Activated T-cell treated with anti-CD3 and anti-CD28 coated beads, Interleukin-2, amount 50 U/mL, for 4 hours (primary cell): ENCODE results near the gene BPNT1. TPM values are rescaled to one million over a fixed set of nuclear protein-coding genes. Genes with fewer than 3 reads are reported as not detected.
A peak's percentile ranks its signal among the peaks of the same experiment; 100 is the strongest.
"Not testable (repeated sequence)": the region's sequence is repeated elsewhere in the genome, so short reads cannot be mapped to it uniquely, and the experiment has no call there.

Source experiments
- ATAC-seq, 2 donors: fragments of 200-7000 bp; cut with Tn5 transposase; one replicate each; pipeline ENCODE4 v1.10.0; 2021
- DNase-seq: peaks from one replicate; pipeline ENCODE4 v3.0.0-alpha.2; 2020
- H3K27me3 Mint-ChIP-seq: one replicate; pipeline ENCODE4 v1.8.0; 2021; ENCODE audit warnings: low read depth, mixed read lengths
- H3K36me3 Mint-ChIP-seq: one replicate; pipeline ENCODE4 v1.8.0; 2022; ENCODE audit warnings: mixed read lengths; ENCODE audit not compliant: insufficient read depth
- H3K4me1 Mint-ChIP-seq: one replicate; pipeline ENCODE4 v1.8.0; 2021; ENCODE audit warnings: low read depth, mixed read lengths
- H3K4me3 Mint-ChIP-seq: one replicate; pipeline ENCODE4 v1.8.0; 2021; ENCODE audit warnings: mild to moderate bottlenecking, moderate library complexity, mixed read lengths
- H3K9me3 Mint-ChIP-seq: one replicate; pipeline ENCODE4 v1.8.0; 2021; ENCODE audit warnings: mixed read lengths
- total RNA-seq, 3 donors: library from RNA; stranded (reverse); gene quantifications; one replicate each; pipeline ENCODE4 v1.2.1, GENCODE V29; 2021

The BPNT1 gene
- total RNA-seq, 3 donors from 2014 or later, result 25.5 to 29.4 (median 28.2) TPM

DNA sequence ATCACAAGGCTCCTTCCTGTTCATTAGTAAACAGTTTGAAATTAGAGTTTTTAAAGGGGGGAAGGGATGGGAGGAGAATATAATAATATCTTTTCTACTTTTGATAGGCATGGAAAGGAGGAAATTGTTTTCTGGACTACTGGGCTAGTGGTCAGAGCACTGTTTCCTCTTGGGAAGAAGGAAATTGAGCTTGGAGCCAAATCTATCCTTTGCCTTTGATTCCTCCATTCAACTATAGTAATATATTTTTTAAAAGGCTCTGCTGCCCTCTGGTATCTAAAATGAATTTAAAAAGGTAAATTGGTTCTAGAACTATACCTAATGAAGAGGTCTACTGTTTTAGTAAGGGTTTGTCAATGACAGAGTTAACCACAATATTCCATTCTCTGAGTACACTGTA lies 10.2 kb upstream of the BPNT1 start:
- H3K27me3 Mint-ChIP-seq, result no peaks in the 10 kb centered on the region

DNA sequence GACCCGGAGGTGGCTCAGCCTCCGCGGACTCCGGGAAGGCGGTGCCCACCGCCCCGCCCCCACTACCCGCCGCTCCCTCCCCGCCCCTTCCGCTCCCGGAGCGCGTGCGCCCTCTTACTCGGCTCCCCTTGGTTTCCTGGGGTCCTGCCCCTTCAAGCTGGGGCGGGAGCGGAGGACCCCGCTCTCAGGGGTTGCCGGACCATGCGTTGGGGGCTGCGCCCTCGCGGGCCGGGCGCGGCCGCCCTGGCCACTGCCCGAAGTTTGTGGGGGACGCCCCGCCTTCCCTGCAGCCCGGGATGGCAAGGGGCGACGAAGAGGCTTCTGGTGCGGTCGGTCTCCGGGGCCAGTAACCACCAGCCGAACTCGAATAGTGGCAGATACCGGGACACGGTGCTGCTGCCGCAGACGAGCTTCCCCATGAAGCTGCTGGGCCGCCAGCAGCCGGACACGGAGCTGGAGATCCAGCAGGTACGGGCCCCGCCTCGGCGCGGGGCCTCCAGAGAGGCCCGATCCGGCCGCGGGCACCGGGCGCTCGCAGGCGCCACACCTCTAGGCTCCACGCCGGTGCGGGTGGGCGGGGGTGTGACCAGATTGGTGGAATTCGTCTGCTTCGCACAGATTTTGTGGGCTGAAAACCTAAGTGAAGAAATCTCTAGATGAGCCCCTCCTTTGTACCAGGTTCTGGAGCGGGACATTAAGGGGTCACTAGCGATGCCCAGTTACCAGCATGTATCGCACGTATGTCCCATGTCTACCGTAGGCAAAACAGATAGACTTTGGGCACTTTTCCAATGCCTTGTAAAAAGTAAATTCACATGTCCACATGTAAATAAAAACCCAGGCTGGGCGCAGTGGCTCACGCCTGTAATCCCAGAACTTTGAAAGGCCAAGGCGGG lies 4.7 kb upstream of the BPNT1 start, which contains the start of gene IARS2:
Gene IARS2 (plus strand): TSS at position 117 of the 896 bp plus-strand sequence. CDS start 85 bp downstream, at position 202.
- Mint-ChIP-seq H3K9me3 (no peaks in the 10 kb centered on the region), H3K4me1 (peaks cover 39% of the 10 kb centered on the region), H3K36me3 (peaks cover 13% of the 10 kb centered on the region), H3K27me3 (no peaks in the 10 kb centered on the region), H3K4me3 (peak within 1 kb of the TSS; percentile 79)
- peak; percentile 91 for DNase-seq
- ATAC-seq, result peak; percentile 83 to 87

More for the DNA sequence above, 10.2 kb upstream of the BPNT1 start:
- ATAC-seq (no peak), DNase-seq (no peak)
- no peak overlapping the region for H3K4me3 Mint-ChIP-seq
- peaks cover 26% of the 10 kb centered on the region for H3K36me3 Mint-ChIP-seq
- H3K4me1 Mint-ChIP-seq, result peaks cover 23% of the 10 kb centered on the region
- H3K9me3 Mint-ChIP-seq, result no peaks in the 10 kb centered on the region

DNA sequence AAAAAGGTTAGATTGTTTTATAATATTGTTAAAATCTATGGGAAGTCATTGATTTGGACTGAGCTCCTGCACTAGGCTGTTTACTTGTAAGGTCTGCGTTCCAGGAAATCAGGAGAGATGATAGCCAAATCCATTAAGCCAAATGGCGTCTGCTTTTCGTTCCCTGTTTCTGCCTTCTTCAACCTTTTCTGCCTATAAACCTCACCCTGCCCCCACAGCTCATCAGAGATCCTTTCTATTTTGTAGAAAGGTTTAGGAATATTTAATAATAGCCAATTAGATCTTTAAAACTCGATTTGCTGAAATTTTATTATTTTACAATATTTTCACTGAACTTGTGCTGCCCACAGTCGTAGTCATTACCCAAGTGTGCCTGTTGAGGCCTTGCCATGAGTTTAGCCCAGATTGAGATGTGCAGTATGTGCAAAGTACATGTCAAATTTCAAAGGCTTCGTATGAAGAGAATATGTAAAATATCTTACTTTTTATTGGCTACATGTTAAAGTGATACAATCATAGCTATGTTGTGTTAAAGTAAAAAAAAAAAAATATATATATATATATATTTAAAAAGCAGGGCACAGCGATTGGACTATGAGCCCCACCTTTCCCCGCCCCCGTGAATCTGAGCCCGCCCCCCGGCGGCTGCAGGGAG lies 3.9 kb upstream of the BPNT1 start:
- DNase-seq (no peak), ATAC-seq (no peak)
- Mint-ChIP-seq H3K36me3 (peaks cover 12% of the 10 kb centered on the region), H3K27me3 (no peaks in the 10 kb centered on the region), H3K4me3 (peak overlapping the region; percentile 24), H3K4me1 (peaks cover 42% of the 10 kb centered on the region), H3K9me3 (no peaks in the 10 kb centered on the region)

DNA sequence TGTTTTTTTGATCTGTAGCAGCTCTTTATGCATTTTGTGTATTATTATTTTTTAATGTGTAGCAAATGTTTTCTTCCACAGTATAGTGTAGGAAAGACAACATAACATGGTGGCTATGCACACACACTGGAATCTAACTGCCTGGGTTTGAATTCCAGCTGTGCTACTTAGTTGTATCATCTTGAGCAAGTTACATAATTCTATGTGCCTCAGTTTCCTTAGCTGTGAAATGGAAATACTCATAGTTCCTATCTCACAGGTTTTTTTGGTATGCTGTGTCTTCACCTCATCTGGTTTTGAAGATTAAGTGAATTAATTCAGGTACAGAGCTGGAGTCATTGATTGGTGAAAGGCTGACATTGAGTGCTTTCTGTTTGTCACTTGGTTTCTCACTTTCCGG lies 3.1 kb upstream of the BPNT1 start:
- H3K4me3 Mint-ChIP-seq, result no peak overlapping the region
- peaks cover 7% of the 10 kb centered on the region for H3K36me3 Mint-ChIP-seq
- no peaks in the 10 kb centered on the region for H3K9me3 Mint-ChIP-seq
- ATAC-seq (no peak), DNase-seq (no peak)
- H3K4me1 Mint-ChIP-seq, result peaks cover 38% of the 10 kb centered on the region
- no peaks in the 10 kb centered on the region for H3K27me3 Mint-ChIP-seq

DNA sequence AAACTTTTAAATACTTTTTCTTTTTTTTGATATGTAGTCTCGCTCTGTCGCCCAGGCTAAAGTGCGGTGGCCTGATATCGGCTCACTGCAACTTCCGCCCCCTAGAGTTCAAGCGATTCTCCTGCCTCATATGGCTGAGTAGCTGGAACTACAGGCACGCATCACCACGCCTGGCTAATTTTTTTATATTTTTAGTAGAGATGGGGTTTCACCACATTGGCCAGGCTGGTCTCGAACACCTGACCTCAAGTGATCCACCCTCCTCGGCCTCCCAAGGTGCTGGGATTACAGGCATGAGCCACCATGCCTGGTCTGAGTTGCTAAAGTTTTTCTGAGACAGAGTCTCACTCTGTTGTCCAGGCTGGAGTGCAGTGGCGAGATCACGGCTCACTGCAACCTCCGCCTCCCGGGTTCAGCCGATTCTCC lies 3.3 kb downstream of the BPNT1 start:
- H3K4me3 Mint-ChIP-seq, H3K36me3 Mint-ChIP-seq, H3K27me3 Mint-ChIP-seq, DNase-seq, ATAC-seq, H3K9me3 Mint-ChIP-seq: not testable (repeated sequence)
- peaks cover 18% of the 10 kb centered on the region for H3K4me1 Mint-ChIP-seq

DNA sequence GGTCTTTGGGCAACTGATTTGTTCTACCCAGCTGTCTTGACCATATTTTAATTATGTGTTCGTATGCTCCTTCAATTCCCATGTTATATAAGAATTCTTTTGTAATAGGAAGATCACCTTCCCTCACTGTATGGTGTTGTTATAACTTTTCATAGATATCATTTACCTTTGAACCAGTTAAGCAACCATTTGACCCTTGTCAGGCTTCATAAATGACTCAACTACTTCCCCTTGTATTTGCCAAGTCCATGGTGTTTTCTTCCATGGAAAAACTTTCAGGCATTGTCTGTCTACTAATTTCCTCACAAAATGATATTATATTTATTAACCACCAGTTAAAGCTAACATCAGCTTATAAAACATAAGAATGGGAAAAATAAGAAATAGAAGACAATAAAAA lies 5.1 kb downstream of the BPNT1 start:
- Mint-ChIP-seq H3K4me1 (peaks cover 11% of the 10 kb centered on the region), H3K36me3 (peaks cover 7% of the 10 kb centered on the region), H3K27me3 (no peaks in the 10 kb centered on the region), H3K4me3 (no peak overlapping the region), H3K9me3 (no peaks in the 10 kb centered on the region)
- DNase-seq (no peak), ATAC-seq (no peak)

DNA sequence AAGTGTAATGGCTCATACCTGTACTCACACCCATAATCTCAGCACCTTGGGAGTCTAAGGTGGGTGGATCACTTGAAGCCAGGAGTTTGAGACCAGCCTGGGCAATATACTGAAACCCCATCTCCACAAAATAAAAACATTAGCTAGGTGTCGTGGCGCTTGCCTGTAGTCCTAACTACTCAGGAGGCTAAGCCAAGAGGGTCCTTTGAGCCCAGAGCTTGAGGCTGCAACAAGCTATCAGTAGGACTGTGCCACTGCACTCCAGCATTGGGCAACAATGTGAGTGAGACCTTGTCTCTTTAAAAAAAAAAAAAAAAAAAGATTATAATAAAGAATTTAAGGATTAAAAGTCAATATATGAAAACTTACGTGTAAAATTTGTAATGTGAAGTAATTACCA lies 11.7 kb downstream of the BPNT1 start:
- no peaks in the 10 kb centered on the region for H3K27me3 Mint-ChIP-seq
- DNase-seq, result no peak
- H3K36me3 Mint-ChIP-seq, result peaks cover 18% of the 10 kb centered on the region

DNA sequence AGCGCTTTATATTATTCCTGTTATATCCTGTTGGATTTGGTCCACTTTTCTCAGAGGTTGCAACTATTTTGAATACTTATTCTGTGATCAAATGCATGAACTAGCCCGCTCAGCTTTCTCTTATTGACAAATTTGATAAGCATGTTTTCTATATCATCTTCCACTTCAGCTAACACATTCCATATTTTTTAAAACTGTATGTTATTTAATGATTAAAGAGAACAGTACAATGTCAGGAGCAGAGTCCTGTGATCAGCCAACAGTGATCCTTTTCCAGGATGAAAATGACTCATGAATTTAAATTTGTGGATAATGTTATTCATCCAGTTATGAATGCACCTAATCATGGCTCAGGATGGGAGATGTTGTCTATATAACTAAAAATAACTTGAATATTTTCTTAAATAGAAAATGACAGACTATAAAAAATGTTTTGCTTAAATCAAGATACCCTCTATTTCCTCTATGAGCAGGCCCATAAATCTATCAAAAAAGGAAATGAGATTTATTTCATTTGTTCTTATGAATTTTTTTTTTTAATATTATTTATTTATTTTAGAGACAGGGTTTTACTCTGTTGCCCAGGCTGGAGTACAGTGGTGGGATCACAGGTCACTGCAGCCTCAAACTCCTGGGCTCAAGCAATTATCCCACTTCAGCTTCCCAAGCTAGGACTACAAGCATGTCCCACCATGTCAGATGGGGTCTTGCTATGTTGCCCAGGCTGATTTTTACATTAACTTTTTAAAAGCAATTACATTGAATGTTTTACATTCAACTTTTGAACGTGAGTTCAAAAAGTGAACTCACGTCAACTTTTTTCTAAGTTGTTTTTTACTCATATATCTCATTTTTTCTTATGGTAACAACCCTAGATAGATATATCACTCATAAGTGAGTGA lies 12.5 kb downstream of the BPNT1 start:
- no peaks in the 10 kb centered on the region for H3K9me3 Mint-ChIP-seq
- ATAC-seq, result no peak
- no peak overlapping the region for H3K4me3 Mint-ChIP-seq
- peaks cover 22% of the 10 kb centered on the region for H3K36me3 Mint-ChIP-seq
- H3K4me1 Mint-ChIP-seq, result no peaks in the 10 kb centered on the region
- H3K27me3 Mint-ChIP-seq, result no peaks in the 10 kb centered on the region
- DNase-seq, result no peak

More for the DNA sequence above, 11.7 kb downstream of the BPNT1 start:
- no peaks in the 10 kb centered on the region for H3K4me1 Mint-ChIP-seq
- no peak overlapping the region for H3K4me3 Mint-ChIP-seq
- H3K9me3 Mint-ChIP-seq, result no peaks in the 10 kb centered on the region
- no peak for ATAC-seq

DNA sequence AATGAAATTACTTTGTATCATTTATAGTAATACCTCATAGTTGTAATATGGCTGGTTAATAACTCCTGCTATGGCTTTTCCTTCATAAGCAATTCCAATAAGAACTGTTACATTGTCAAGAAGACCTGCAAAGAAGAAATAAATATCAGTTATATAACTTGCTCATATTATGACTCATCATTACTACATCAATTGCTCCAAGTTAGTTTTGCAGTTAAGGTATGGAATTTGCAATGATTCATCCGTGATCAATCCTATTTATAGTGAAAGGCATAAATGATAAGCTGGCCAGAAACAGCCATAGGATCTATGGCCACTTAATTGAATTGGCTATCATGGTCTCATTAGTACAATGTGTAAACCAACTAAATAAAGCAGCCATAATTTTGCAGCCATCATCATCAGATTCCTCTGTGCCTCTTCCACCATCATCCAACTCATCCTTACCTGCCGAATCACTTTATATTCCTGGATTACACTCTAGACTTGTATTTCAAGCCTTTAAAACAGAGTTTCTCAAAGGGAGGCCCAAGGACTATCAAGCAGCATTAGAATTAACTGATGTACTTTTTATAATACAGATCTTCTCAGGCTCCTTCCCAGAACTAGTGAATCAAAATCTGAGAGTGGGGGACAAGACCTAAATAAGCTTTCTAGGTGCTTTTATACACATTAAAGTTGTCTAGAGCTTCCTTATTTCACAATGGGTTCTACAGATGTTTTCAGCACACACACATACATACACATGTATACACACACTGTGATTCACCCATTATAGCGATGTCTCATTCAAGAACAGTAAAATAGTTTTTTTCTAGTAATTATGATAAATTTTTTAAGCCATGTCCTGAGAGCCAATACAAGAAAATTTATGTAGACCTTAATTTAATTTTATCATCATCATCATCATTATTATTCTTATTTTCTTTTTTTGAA lies 22.1 kb downstream of the BPNT1 start:
- ATAC-seq, result no peak
- Mint-ChIP-seq H3K9me3 (peaks cover 2% of the 10 kb centered on the region), H3K4me3 (no peak overlapping the region), H3K4me1 (no peaks in the 10 kb centered on the region), H3K27me3 (no peaks in the 10 kb centered on the region), H3K36me3 (peaks cover 26% of the 10 kb centered on the region)
- no peak for DNase-seq

DNA sequence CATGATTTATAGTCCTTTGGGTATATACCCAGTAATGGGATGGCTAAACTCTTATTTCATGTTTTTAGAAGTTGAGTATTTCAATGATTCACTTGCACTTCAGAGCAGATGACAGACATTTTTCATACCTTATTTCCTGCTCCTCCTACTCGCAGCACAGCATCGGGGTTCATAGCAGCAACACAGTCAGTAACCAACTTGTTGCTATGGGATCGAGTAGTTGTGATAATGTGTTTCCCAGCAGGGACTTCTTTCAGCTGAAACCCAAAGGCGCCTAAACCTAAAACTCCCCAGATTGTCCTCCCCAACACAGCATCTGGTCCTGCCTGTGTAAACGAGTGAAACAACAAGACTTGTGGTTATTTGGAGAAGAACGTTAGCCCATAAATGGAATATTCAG lies 27.0 kb downstream of the BPNT1 start:
- H3K4me1 Mint-ChIP-seq, result no peaks in the 10 kb centered on the region
- no peak for DNase-seq
- no peaks in the 10 kb centered on the region for H3K27me3 Mint-ChIP-seq
- H3K9me3 Mint-ChIP-seq, result peaks cover 4% of the 10 kb centered on the region
- no peak for ATAC-seq
- H3K36me3 Mint-ChIP-seq, result peaks cover 27% of the 10 kb centered on the region
- no peak overlapping the region for H3K4me3 Mint-ChIP-seq

DNA sequence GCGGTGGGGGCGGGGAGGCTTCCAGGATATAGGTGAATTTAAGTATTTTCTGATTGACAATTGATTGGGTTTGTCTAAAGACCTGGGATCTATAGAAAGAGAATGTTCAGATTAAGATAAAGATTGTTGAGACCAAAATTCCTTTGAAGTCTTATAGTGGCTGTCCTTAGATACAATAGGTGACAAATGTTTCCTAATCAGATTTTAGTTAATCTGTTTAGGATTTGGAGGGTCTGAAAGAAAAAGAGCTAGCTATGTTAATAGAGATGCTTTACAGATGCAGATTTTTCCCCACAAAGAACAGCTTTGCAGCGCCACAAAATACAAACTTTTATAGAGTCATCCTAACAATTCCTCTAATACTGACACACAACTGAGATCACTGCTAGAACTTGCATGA lies 28.7 kb downstream of the BPNT1 start:
- H3K9me3 Mint-ChIP-seq, result peaks cover 4% of the 10 kb centered on the region
- peaks cover 23% of the 10 kb centered on the region for H3K36me3 Mint-ChIP-seq
- no peak for DNase-seq
- H3K4me3 Mint-ChIP-seq, result no peak overlapping the region
- ATAC-seq, result no peak
- H3K27me3 Mint-ChIP-seq, result no peaks in the 10 kb centered on the region
- H3K4me1 Mint-ChIP-seq, result peaks cover 5% of the 10 kb centered on the region

DNA sequence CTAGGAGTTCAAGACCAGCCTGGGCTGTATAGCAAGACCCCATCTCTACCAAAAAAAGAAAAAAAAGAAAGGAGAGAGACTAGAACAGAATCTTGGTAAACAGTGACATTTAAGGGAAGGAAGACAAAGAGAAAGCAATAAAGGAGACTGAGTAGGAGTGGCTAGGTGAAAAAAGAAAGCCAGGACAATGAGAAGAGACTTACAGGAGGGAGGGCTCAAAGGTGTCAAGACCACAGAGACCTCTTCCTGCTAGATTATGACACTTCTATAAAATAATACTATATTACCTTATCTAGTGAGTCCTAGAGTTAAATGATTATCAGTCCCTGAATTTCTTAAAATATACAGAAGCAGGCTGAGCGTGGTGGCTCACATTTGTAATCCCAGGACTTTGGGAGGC lies 33.2 kb downstream of the BPNT1 start:
- H3K9me3 Mint-ChIP-seq, result no peaks in the 10 kb centered on the region
- H3K4me3 Mint-ChIP-seq, result no peak overlapping the region
- H3K4me1 Mint-ChIP-seq, result peaks cover 5% of the 10 kb centered on the region
- ATAC-seq (no peak), DNase-seq (no peak)
- no peaks in the 10 kb centered on the region for H3K27me3 Mint-ChIP-seq
- peaks cover 4% of the 10 kb centered on the region for H3K36me3 Mint-ChIP-seq
